HG02642 (cell line): ENCODE data around the gene DAPK2.

Source experiments
- ATAC-seq: cut with Tn5 transposase; IDR thresholded peaks from one replicate; pipeline ENCODE4 v1.9.1; 2021; ENCODE audit warnings: mild to moderate bottlenecking; ENCODE audit not compliant: unreplicated experiment, poor library complexity

DAPK2 gene

GRCh38 chr15:63879995-63880394 lies 166.3 kb downstream of the DAPK2 start:
- ATAC-seq, result no peak

GRCh38 chr15:63879211-63879610 lies 167.1 kb downstream of the DAPK2 start:
- no peak for ATAC-seq

- no peak for ATAC-seq
Observed at GRCh38 chr15:63877713-63878271, 168.5 kb downstream of the DAPK2 start.

GRCh38 chr15:63876085-63876662 lies 170.1 kb downstream of the DAPK2 start:
- no peak for ATAC-seq

- no peak for ATAC-seq
Observed at GRCh38 chr15:63874616-63875015, 171.7 kb downstream of the DAPK2 start.

- ATAC-seq, result no peak
Observed at GRCh38 chr15:63872759-63873510, 173.3 kb downstream of the DAPK2 start.

GRCh38 chr15:63870487-63871209 lies 175.6 kb downstream of the DAPK2 start:
- no peak for ATAC-seq

- no peak for ATAC-seq
Observed at GRCh38 chr15:63870043-63870394, 176.3 kb downstream of the DAPK2 start.

GRCh38 chr15:63869371-63870042 lies 176.8 kb downstream of the DAPK2 start:
- ATAC-seq, result no peak

GRCh38 chr15:63864186-63864585 lies 182.1 kb downstream of the DAPK2 start:
- no peak for ATAC-seq

- ATAC-seq, result no peak
Observed at GRCh38 chr15:63861946-63862517, 184.3 kb downstream of the DAPK2 start.

GRCh38 chr15:63860555-63860954 lies 185.7 kb downstream of the DAPK2 start:
- peak; percentile 11 for ATAC-seq

GRCh38 chr15:63860155-63860554 lies 186.1 kb downstream of the DAPK2 start:
- ATAC-seq, result peak; percentile 63

GRCh38 chr15:63858881-63859280 lies 187.4 kb downstream of the DAPK2 start:
- ATAC-seq, result no peak

- no peak for ATAC-seq
Observed at GRCh38 chr15:63858448-63858847, 187.8 kb downstream of the DAPK2 start.

- ATAC-seq, result no peak
Observed at GRCh38 chr15:63857461-63857856, 188.8 kb downstream of the DAPK2 start.
